CD4-positive, alpha-beta T cell (primary cell): ENCODE measurements around the gene CRIP1. TPM values are rescaled to one million over a fixed set of nuclear protein-coding genes. Genes with fewer than 3 reads are reported as not detected.

ENCODE experiments used
- ATAC-seq: fragments of 200-7000 bp; cut with Tn5 transposase; one replicate; pipeline ENCODE4 v1.10.0; 2022; ENCODE audit warnings: mild to moderate bottlenecking; ENCODE audit not compliant: poor library complexity
- CTCF ChIA-PET: fragments of 350-600 bp; sonication (Branson Sonifier 250); formaldehyde crosslinking; loops from one replicate; lab custom pipeline; 2021; ENCODE audit warnings: antibody characterized with exemption, inconsistent platforms; lab: Charles Lee
- POLR2A ChIA-PET: fragments of 350-600 bp; sonication (Branson Sonifier 250); formaldehyde crosslinking; loops from one replicate; lab custom pipeline; 2021; ENCODE audit warnings: antibody characterized with exemption, inconsistent platforms; lab: Charles Lee
- DNase-seq, 14 experiments: peaks; one replicate each; pipeline ENCODE4 v3.0.0-alpha.2; 2013 to 2020; ENCODE audit warnings: mixed read lengths in 2 of 14
- H3K27ac ChIP-seq, 2 donors: one replicate each; pipeline versions ENCODE4 v1.5.1 to v1.7.0; 2013; ENCODE audit warnings: low read length in 2 of 2, low read depth in 1 of 2, mild to moderate bottlenecking in 1 of 2
- H3K27me3 ChIP-seq, 2 experiments: 1 replicate in 1 of 2; 2 replicates in 1 of 2; pipeline versions ENCODE4 v1.6.1 to v1.7.0; 2013; ENCODE audit warnings: low read length in 2 of 2, control low read depth in 1 of 2, mild to moderate bottlenecking in 1 of 2, moderate library complexity in 1 of 2; ENCODE audit not compliant: insufficient read depth in 2 of 2, control insufficient read depth in 1 of 2
- H3K36me3 ChIP-seq: one replicate; pipeline ENCODE4 v1.6.1; 2013; ENCODE audit warnings: low read length, control low read depth; ENCODE audit not compliant: insufficient read depth
- H3K4me1 ChIP-seq: one replicate; pipeline ENCODE4 v1.6.1; 2013; ENCODE audit warnings: low read length, control low read depth; ENCODE audit not compliant: insufficient read depth
- H3K4me3 ChIP-seq: one replicate; pipeline ENCODE4 v1.5.1; 2013; ENCODE audit warnings: mild to moderate bottlenecking, low read length, moderate library complexity
- H3K9me3 ChIP-seq, 2 experiments: 1 replicate in 1 of 2; 2 replicates in 1 of 2; pipeline versions ENCODE4 v1.6.1 to v1.7.0; 2013; ENCODE audit warnings: low read length in 2 of 2, mild to moderate bottlenecking in 2 of 2, control low read depth in 1 of 2, moderate library complexity in 1 of 2; ENCODE audit not compliant: control insufficient read depth in 1 of 2, insufficient read depth in 1 of 2
- H3K27ac Mint-ChIP-seq: one replicate; pipeline ENCODE4 v1.8.0; 2020; ENCODE audit warnings: mixed read lengths
- H3K27me3 Mint-ChIP-seq: one replicate; pipeline ENCODE4 v1.8.0; 2021; ENCODE audit warnings: mixed read lengths
- H3K36me3 Mint-ChIP-seq: one replicate; pipeline ENCODE4 v1.8.0; 2021; ENCODE audit warnings: low read depth, mixed read lengths
- H3K4me1 Mint-ChIP-seq: one replicate; pipeline ENCODE4 v1.8.0; 2021; ENCODE audit warnings: low read depth, mixed read lengths
- H3K4me3 Mint-ChIP-seq: one replicate; pipeline ENCODE4 v1.8.0; 2020; ENCODE audit warnings: mild to moderate bottlenecking, mixed read lengths
- H3K9me3 Mint-ChIP-seq: one replicate; pipeline ENCODE4 v1.8.0; 2020; ENCODE audit warnings: mixed read lengths
- intact Hi-C, 2 experiments: fragments of 100-400 bp; cut with DNase I in 1 of 2; cut with micrococcal nuclease in 1 of 2; formaldehyde crosslinking; loops; one replicate each; pipeline versions ENCODE4 v1.15.1 to v1.9.0; 2023 to 2025; cut with DNase I, micrococcal nuclease
- total RNA-seq, 174 experiments: library from RNA in 2 of 174; stranded (reverse) in 2 of 174; gene quantifications; one replicate each; pipeline ENCODE4 v1.2.3 and lab custom pipeline; 2021 to 2026
- TF ChIP-seq, protein P1 (sequence below): fragments of 200-600 bp; IDR thresholded peaks from one replicate; pipeline ENCODE4 v1.8.0; 2022; ENCODE audit warnings: antibody characterized with exemption, mild to moderate bottlenecking

The CRIP1 gene
- total RNA-seq, 2 experiments from 2014 or later: 250 to 258 TPM

DNA sequence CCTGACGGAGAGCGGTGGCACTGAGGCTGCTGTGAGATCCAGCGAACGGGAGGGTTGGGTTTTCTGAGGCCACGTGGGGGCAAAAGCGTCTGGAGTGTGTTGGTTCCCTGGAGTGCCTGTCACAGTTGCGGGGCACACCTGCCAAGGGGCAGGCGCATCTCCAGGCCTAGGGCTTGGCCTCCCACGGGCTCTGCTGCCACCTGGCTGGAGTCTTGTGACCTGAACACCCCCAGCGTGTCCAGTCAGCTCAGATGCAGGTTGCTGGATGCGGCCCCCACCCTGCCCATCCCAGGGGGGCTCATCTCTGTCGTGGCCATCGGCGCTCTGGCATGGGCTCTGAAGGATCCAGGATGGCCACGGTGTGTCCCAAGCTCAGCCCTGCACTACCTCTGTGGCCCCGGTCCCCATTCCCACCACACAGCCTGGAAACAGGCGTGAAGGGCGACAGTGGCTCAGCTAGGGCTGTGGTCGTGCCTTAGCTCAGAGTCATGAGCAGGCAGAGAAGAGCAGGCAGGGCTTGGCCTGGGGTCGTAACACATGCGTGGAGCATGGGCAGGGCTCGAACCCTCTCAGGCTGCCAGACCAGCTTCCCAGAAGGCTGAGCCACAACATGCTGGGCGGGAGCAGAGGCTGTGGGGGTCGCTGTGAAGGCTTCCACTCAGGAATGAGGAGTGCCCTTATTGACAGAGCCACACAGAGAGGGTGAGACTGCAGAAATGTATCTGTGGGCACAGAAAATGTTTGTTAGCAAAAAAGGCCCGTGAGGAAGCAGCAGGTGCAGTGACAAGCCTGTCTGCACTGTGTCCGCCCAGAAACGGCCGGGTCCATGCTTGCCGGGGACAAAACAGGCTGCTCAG, 35.6 kb upstream of the CRIP1 start:
- no peaks in the 10 kb centered on the region for H3K4me1 Mint-ChIP-seq
- ChIA-PET CTCF (interaction anchor here (2.3 kb wide), 1 partner anchor 30 kb away, joined by 5 read pairs; no protein-coding TSS in a partner anchor), POLR2A (no interaction called here)
- Histone ChIP-seq H3K4me3 (no peak overlapping the region), H3K4me1 (peaks cover 7% of the 10 kb centered on the region), H3K36me3 (peaks cover 37% of the 10 kb centered on the region), H3K27ac (no peak overlapping the region), H3K9me3 (no peaks in the 10 kb centered on the region), H3K27me3 (no peaks in the 10 kb centered on the region)
- DNase-seq: no peak
- TF ChIP-seq, protein P1, sequence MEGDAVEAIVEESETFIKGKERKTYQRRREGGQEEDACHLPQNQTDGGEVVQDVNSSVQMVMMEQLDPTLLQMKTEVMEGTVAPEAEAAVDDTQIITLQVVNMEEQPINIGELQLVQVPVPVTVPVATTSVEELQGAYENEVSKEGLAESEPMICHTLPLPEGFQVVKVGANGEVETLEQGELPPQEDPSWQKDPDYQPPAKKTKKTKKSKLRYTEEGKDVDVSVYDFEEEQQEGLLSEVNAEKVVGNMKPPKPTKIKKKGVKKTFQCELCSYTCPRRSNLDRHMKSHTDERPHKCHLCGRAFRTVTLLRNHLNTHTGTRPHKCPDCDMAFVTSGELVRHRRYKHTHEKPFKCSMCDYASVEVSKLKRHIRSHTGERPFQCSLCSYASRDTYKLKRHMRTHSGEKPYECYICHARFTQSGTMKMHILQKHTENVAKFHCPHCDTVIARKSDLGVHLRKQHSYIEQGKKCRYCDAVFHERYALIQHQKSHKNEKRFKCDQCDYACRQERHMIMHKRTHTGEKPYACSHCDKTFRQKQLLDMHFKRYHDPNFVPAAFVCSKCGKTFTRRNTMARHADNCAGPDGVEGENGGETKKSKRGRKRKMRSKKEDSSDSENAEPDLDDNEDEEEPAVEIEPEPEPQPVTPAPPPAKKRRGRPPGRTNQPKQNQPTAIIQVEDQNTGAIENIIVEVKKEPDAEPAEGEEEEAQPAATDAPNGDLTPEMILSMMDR: no peak
- H3K4me3 Mint-ChIP-seq: no peak overlapping the region
- peaks cover 23% of the 10 kb centered on the region for H3K36me3 Mint-ChIP-seq
- H3K9me3 Mint-ChIP-seq: no peaks in the 10 kb centered on the region
- no peak overlapping the region for H3K27ac Mint-ChIP-seq
- intact Hi-C loops: no loop called here
- no peaks in the 10 kb centered on the region for H3K27me3 Mint-ChIP-seq
- ATAC-seq: no peak

DNA sequence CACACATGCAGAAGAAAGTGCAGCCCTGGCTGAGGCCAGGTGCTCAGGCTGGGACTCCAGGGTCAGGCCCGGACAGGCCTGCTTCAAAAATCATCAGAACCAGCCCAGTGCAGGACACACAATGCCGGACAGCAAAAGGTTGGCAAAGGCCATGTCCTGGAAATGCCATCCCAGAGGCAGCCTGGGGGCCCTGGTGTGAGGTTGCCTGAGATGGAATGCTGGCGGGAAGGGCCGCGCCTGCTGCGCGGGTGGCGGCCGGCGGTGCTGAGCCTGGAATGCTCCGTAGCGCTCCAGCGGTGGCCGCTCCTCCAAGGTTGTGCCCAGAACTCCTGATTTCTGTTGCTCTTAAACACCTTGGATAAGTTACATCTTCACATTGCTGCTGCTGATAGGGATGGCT, 33.7 kb upstream of the CRIP1 start:
- H3K4me3 Mint-ChIP-seq: no peak overlapping the region
- ATAC-seq (no peak), DNase-seq (no peak)
- H3K27me3 Mint-ChIP-seq: no peaks in the 10 kb centered on the region
- Histone ChIP-seq H3K9me3 (no peaks in the 10 kb centered on the region), H3K27me3 (no peaks in the 10 kb centered on the region), H3K36me3 (peaks cover 42% of the 10 kb centered on the region), H3K4me1 (peaks cover 7% of the 10 kb centered on the region), H3K27ac (no peak overlapping the region), H3K4me3 (no peak overlapping the region)
- no peaks in the 10 kb centered on the region for H3K9me3 Mint-ChIP-seq
- H3K4me1 Mint-ChIP-seq: no peaks in the 10 kb centered on the region
- intact Hi-C loops: no loop called here
- ChIA-PET CTCF (no interaction called here), POLR2A (no interaction called here)
- peaks cover 23% of the 10 kb centered on the region for H3K36me3 Mint-ChIP-seq
- no peak overlapping the region for H3K27ac Mint-ChIP-seq
- TF ChIP-seq, protein P1: no peak

DNA sequence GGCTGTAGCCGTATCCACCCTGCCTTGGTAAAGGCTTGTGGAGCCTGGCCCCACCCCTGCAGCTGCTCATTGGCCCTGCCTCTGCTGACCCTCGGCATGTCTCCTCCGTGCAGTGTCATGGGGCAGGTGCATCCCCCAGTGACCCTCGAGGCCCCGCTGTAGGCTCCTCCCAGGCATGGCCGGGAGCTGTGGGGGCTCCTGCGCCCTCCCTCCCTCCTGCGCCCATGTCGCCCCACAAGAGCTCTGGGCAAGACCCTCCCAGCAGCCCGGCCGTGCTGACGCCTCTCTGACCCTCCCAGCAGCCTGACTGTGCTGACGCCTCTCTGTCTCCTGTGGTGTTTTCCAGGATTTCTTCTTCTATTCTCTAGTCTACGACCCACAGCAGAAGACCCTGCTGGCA, 32.8 kb upstream of the CRIP1 start:
- Histone ChIP-seq H3K27ac (no peak overlapping the region), H3K9me3 (no peaks in the 10 kb centered on the region), H3K27me3 (no peaks in the 10 kb centered on the region), H3K36me3 (peaks cover 45% of the 10 kb centered on the region), H3K4me1 (peaks cover 1% of the 10 kb centered on the region), H3K4me3 (no peak overlapping the region)
- Mint-ChIP-seq H3K27me3 (no peaks in the 10 kb centered on the region), H3K4me1 (no peaks in the 10 kb centered on the region), H3K27ac (no peak overlapping the region), H3K4me3 (no peak overlapping the region), H3K36me3 (peaks cover 19% of the 10 kb centered on the region), H3K9me3 (no peaks in the 10 kb centered on the region)
- no peak for ATAC-seq
- TF ChIP-seq, protein P1: no peak
- intact Hi-C loops: no loop called here
- POLR2A ChIA-PET: no interaction called here
- DNase-seq: no peak
- CTCF ChIA-PET: no interaction called here
